ENCODE measurements around the gene PRCC. TPM values are rescaled to one million over a fixed set of nuclear protein-coding genes. Genes with fewer than 3 reads are reported as not detected.
A peak's percentile ranks its signal among the peaks of the same experiment; 100 is the strongest.

The PRCC gene
- total RNA-seq, 1 donor from 2014 or later, result 110 TPM

DNA sequence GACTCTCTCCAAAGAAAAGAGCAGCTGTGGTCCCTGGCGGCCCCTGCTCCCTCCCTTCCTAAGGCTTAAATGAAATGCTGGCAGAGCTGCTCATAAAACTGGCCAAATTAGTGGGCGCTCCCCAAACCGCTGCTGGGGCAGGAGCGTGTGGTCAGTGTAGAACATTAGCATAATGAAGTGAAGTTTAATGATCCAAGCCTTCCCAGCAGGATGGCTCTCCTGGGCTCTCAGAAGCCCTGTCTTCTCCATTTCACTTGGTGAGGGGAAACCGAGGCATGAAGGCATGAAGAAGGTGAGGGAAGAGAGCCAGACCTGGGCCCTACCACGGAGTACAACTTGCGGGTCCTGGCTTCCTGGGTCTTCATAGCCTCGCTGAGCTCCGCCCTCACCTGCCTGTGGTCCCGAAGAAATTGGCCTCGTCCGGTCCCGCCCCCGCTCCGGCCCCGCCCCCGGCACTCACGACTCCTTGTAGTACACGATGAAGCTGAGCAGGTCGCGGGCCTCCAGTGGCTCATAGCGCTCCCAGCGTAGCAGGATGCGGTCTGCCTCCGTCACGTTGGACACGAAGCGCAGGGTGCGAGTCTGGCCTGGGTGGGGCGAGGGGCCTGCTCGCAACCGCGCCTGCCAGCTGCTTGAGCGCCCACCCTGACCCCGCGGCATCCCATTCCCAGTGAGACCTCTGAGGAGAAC, 81.3 kb downstream of the PRCC start:
- no peaks in the 10 kb centered on the region for H3K36me3 Mint-ChIP-seq (ENCODE audit: low read depth)
- peak; percentile 55 for DNase-seq (ENCODE audit: low spot score)
- H3K9me3 Mint-ChIP-seq, result no peaks in the 10 kb centered on the region
- intact Hi-C loops (cut with micrococcal nuclease), result loop anchor here (2.0 kb wide), 1 partner anchor 14 kb away; no protein-coding TSS in a partner anchor
- H3K4me1 Mint-ChIP-seq (ENCODE audit: low read depth), result peaks cover 22% of the 10 kb centered on the region
- H3K27ac Mint-ChIP-seq, result no peak overlapping the region
- H3K4me3 Mint-ChIP-seq (ENCODE audit: low read depth), result peak overlapping the region; percentile 4
- peaks cover 44% of the 10 kb centered on the region for H3K27me3 Mint-ChIP-seq (ENCODE audit: low read depth)

DNA sequence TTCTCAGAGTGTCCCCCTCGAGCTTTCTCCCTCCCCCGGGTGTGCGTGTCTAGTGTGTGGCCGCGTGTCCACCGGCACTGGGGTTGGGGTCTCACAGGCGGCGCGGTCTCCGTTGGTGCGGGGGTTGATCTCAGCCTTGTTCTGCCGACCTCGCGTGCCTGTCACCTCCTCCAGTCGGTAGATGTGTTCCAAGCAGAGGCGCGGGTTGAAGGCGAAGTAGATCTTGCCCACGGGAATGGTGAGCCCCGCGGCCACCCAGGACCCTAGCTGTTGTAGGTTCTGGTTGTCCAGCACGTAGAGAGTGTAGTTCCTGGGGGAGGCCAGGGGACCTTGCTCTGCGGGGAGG, 81.8 kb downstream of the PRCC start:
- Mint-ChIP-seq H3K4me1 (ENCODE audit: low read depth) (peaks cover 20% of the 10 kb centered on the region), H3K9me3 (no peaks in the 10 kb centered on the region), H3K36me3 (ENCODE audit: low read depth) (no peaks in the 10 kb centered on the region), H3K27me3 (ENCODE audit: low read depth) (peaks cover 42% of the 10 kb centered on the region), H3K27ac (no peak overlapping the region), H3K4me3 (ENCODE audit: low read depth) (no peak overlapping the region)
- intact Hi-C loops (cut with micrococcal nuclease), result loop anchor here (2.0 kb wide), 1 partner anchor 14 kb away; no protein-coding TSS in a partner anchor
- no peak for DNase-seq (ENCODE audit: low spot score)

Other genes with a start within 250 kb of the PRCC start
- gene IQGAP3, start 195.0 kb upstream of the PRCC start, total RNA-seq, result 16.1 and 16.8 TPM in 2 replicates
- gene TTC24, start 187.8 kb upstream of the PRCC start, total RNA-seq, result 3.8 and 4.5 TPM in 2 replicates
- gene NAXE, start 175.8 kb upstream of the PRCC start, total RNA-seq, result 76.1 and 78.8 TPM in 2 replicates
- gene GPATCH4, start 166.1 kb upstream of the PRCC start, total RNA-seq, result 73.7 and 80.4 TPM in 2 replicates
- not detected in 2 replicates for gene HAPLN2, start 148.1 kb upstream of the PRCC start, total RNA-seq
- not detected in 2 replicates for gene BCAN, start 125.4 kb upstream of the PRCC start, total RNA-seq
- gene NES, start 90.1 kb upstream of the PRCC start, total RNA-seq, result not detected in 2 replicates
- gene CRABP2, start 62.0 kb upstream of the PRCC start, total RNA-seq, result 1.0 and 1.1 TPM in 2 replicates
- gene METTL25B, start 39.1 kb upstream of the PRCC start, total RNA-seq, result 37.3 and 45.2 TPM in 2 replicates
- gene ISG20L2, start 38.8 kb upstream of the PRCC start, total RNA-seq, result 52.2 and 57.4 TPM in 2 replicates
- gene MRPL24, start 26.4 kb upstream of the PRCC start, total RNA-seq, result 116 and 124 TPM in 2 replicates
- gene HDGF, start 15.9 kb upstream of the PRCC start, total RNA-seq, result 359 and 360 TPM in 2 replicates
- gene SH2D2A, start 49.3 kb downstream of the PRCC start, total RNA-seq, result 453 and 474 TPM in 2 replicates
- 1.1 and 1.4 TPM in 2 replicates for gene INSRR, start 91.6 kb downstream of the PRCC start, total RNA-seq
- 252 and 253 TPM in 2 replicates for gene NTRK1, start 93.3 kb downstream of the PRCC start, total RNA-seq
- 0.55 and 0.80 TPM in 2 replicates for gene PEAR1, start 126.2 kb downstream of the PRCC start, total RNA-seq
- not detected in 2 replicates for gene LRRC71, start 153.1 kb downstream of the PRCC start, total RNA-seq